ENCODE measurements around the gene PATJ.

The PATJ gene

GRCh38 chr1:62117018-62117750 is 374.9 kb downstream of the PATJ start:
- H3K4me3 ChIP-seq (ENCODE audit: low read depth, low read length) = no peak overlapping the region
- TF ChIP-seq CTCF (IDR thresholded peaks at IDR 0.05; ENCODE audit: low read depth, low read length) = no peak

- TF ChIP-seq CTCF (IDR thresholded peaks at IDR 0.05; ENCODE audit: low read depth, low read length) = no peak
Observed at GRCh38 chr1:62126579-62127290, 384.5 kb downstream of the PATJ start.

GRCh38 chr1:62128745-62129144 is 386.5 kb downstream of the PATJ start:
- no peak for TF ChIP-seq CTCF (IDR thresholded peaks at IDR 0.05; ENCODE audit: low read depth, low read length)
- H3K4me3 ChIP-seq (ENCODE audit: low read depth, low read length) = no peak overlapping the region

More at GRCh38 chr1:62126579-62127290, 384.5 kb downstream of the PATJ start:
- H3K4me3 ChIP-seq (ENCODE audit: low read depth, low read length) = no peak overlapping the region

GRCh38 chr1:62131093-62131725 is 388.9 kb downstream of the PATJ start:
- no peak overlapping the region for H3K4me3 ChIP-seq (ENCODE audit: low read depth, low read length)
- TF ChIP-seq CTCF (IDR thresholded peaks at IDR 0.05; ENCODE audit: low read depth, low read length) = peak; percentile 51

- no peak for TF ChIP-seq CTCF (IDR thresholded peaks at IDR 0.05; ENCODE audit: low read depth, low read length)
Observed at GRCh38 chr1:62138029-62138428, 395.7 kb downstream of the PATJ start.

GRCh38 chr1:62139410-62139809 is 397.1 kb downstream of the PATJ start:
- TF ChIP-seq CTCF (IDR thresholded peaks at IDR 0.05; ENCODE audit: low read depth, low read length) = no peak
- no peak overlapping the region for H3K4me3 ChIP-seq (ENCODE audit: low read depth, low read length)

More at GRCh38 chr1:62138029-62138428, 395.7 kb downstream of the PATJ start:
- H3K4me3 ChIP-seq (ENCODE audit: low read depth, low read length) = no peak overlapping the region

- H3K4me3 ChIP-seq (ENCODE audit: low read depth, low read length) = no peak overlapping the region
- TF ChIP-seq CTCF (IDR thresholded peaks at IDR 0.05; ENCODE audit: low read depth, low read length) = no peak
Observed at GRCh38 chr1:62140666-62141065, 398.4 kb downstream of the PATJ start.
